ENCODE results near the gene IDUA.
A peak's percentile ranks its signal among the peaks of the same experiment; 100 is the strongest.
"Not testable (repeated sequence)": the region's sequence is repeated elsewhere in the genome, so short reads cannot be mapped to it uniquely, and the experiment has no call there.

Gene IDUA

DNA sequence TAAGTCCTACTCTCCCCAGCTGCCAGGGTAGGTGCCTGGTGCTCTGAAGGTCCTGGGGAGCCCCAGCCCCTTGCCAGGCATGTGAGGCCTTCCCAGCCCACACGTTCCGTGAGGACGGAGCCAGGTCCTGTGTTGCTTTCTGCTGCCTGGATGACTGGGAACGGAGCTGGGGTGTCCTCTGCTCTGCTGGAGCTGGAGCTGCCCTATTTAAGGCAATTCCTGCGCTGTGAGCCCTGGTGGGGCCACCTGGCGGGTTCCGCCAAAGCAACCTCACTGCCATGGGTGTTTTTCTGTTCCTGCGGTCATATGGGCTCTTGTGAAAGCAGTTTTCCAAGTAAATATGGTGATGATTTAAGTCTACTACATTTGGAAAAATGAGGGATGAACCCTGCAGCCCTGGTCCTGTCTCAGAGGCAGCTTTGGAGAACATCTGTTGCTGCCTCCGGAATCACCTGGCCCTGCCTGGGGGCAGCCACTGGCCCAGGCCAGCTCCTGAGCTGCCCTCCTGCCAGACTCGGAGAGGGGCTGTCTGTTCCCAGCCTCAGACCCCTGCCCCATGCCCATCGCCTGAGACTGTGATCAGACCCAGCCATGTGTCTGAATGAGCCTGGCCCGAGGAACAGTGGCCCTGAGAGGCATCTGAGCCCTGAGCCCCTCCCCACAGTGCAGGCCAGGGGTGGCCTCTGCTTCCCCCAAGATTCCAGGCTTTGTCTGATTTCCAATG, 57.8 kb downstream of the IDUA start:
- peaks cover 0 to 5% of the 10 kb centered on the region in 2 donors for H3K9me3 Mint-ChIP-seq
- peaks cover 2 to 14% of the 10 kb centered on the region in 2 donors for H3K36me3 Mint-ChIP-seq
- peaks cover 20 to 24% of the 10 kb centered on the region in 2 donors for H3K4me1 Mint-ChIP-seq
- H3K27me3 Mint-ChIP-seq, result peaks cover 51 to 80% of the 10 kb centered on the region in 2 donors
- ATAC-seq (replicated peaks) (no peak), DNase-seq (no peak)
- H3K27ac Mint-ChIP-seq, result no peak overlapping the region
- no peak overlapping the region for H3K4me3 Mint-ChIP-seq

DNA sequence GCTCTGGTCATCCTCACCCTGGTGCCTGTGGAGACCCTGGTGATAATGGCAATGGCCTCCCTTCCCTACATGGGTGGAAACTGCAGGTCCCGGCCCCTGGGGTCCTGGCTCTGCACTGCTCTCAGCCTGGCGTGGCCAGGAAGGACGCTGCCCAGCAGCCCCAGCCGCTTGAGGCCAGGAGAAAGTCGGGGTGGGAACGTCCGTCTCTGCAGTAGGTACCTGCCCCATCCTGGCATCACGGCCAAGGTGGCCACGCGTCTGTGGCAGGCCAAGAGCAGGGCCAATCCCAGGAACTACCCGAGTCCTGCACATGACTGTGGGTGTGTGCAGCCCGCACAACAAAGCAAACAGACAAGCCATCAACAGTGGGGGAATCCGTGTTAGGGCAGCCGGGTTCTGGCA, 58.4 kb downstream of the IDUA start:
- Mint-ChIP-seq H3K27me3 (peaks cover 48 to 82% of the 10 kb centered on the region in 2 donors), H3K9me3 (peaks cover 0 to 5% of the 10 kb centered on the region in 2 donors)

DNA sequence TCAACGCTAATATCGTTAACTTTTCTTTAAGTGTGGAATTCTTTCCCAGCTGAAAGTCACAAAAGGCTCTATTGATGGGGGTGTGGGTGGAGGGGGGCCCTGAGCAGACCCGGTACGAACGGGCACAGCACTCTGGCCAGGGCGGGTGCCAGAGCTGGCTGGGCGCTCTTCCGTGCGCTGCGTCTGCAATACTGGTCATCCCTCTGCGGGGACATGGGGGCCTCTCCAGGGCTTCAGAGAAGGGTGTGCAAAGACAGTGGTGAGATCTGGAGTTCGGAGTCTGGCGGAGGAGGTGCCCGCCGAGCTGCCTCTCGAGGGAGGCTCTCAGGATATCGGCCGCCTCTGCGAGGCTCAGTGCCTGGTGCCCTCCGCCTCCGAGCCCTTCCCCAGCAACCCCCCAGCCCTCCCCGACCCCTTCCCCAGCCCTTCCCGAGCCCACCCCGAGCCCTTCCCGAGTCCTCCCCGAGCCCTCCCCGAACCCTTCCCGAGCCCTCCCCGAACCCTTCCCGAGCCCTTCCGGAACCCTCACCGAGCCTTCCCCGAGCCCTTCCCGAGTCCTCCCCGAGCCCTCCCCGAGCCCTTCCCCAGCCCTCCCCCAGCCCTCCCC, 58.9 kb downstream of the IDUA start:
- ATAC-seq (replicated peaks) (no peak), DNase-seq (no peak)
- H3K9me3 Mint-ChIP-seq, result peaks cover 0 to 5% of the 10 kb centered on the region in 2 donors
- no peak overlapping the region for H3K27ac Mint-ChIP-seq
- peaks cover 46 to 79% of the 10 kb centered on the region in 2 donors for H3K27me3 Mint-ChIP-seq
- H3K4me1 Mint-ChIP-seq, result peaks cover 20 to 24% of the 10 kb centered on the region in 2 donors
- H3K36me3 Mint-ChIP-seq, result peaks cover 2 to 14% of the 10 kb centered on the region in 2 donors
- peak overlapping the region in 1 of 2 donors; percentile 14 for H3K4me3 Mint-ChIP-seq

More for the DNA sequence above, 58.4 kb downstream of the IDUA start:
- DNase-seq (no peak), ATAC-seq (replicated peaks) (no peak)
- Mint-ChIP-seq H3K4me1 (peaks cover 20 to 24% of the 10 kb centered on the region in 2 donors), H3K27ac (no peak overlapping the region), H3K4me3 (no peak overlapping the region), H3K36me3 (peaks cover 2 to 14% of the 10 kb centered on the region in 2 donors)

DNA sequence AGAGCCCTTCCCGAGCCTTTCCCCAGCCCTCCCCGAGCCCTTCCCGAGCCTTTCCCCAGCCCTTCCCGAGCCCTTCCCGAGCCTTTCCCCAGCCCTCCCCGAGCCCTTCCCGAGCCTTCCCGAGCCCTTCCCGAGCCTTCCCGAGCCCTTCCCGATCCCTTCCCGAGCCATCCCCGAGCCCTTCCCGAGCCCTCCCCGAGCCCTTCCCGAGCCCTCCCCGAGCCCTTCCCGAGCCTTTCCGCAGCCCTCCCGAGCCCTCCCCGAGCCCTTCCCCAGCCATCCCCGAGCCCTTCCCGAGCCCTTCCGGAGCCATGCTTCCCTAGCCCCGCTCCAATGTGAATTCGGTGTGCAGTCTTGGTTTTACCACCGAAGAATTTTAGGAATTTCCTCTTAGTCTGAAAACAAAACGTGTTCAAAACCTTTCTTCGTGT, 59.8 kb downstream of the IDUA start:
- H3K36me3 Mint-ChIP-seq, result peaks cover 2 to 18% of the 10 kb centered on the region in 2 donors
- H3K27me3 Mint-ChIP-seq, result peaks cover 44 to 78% of the 10 kb centered on the region in 2 donors
- not testable (repeated sequence) for DNase-seq; ATAC-seq (replicated peaks); H3K9me3 Mint-ChIP-seq
- H3K27ac Mint-ChIP-seq, result peak overlapping the region; percentile 74
- H3K4me3 Mint-ChIP-seq, result peak overlapping the region in 1 of 2 donors; percentile 64
- H3K4me1 Mint-ChIP-seq, result peaks cover 20 to 24% of the 10 kb centered on the region in 2 donors

DNA sequence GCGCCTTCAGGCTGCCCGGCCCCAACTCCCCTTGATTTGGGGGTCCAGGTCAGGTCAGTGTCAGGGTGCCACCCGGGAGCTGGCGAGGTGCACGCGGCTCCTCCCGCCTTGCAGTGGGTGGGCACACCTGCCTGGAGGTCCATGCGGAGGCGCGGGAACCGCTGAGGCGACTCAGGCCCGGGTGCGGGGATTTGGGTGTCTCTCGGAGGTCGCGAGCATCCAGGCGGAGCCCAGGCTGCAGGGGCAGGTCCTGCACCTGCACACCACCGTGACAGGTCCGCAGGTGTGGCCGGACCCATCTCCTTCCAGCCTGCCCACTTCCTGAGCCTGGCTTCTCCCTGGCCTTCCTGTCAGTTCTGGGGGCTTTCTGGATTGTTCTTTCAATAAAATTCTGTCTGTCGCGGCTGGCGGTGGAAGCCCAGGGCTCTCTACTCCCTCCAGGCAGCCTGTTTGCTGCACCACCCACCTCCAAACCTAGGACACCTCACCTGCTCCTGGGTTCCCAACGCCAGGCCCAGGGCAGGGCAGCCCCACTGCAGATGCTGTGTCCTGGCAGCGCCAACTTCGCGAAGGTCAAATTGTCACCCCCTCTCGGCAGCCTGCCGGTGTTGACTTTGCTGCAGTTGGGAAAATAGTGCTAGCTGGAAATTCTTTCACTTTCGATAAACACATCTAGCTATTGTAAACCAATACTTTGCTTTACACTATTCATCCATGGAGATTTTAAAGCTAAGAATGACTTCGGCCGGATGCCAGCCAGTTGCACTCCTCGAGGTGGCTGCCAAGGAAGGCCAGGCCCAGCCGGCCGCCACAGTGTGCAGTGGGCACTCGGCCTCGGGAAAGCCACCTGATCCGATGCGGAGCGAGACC, 60.5 kb downstream of the IDUA start:
- ATAC-seq (replicated peaks) (no peak), DNase-seq (no peak)
- H3K36me3 Mint-ChIP-seq, result peaks cover 7 to 22% of the 10 kb centered on the region in 2 donors
- peak overlapping the region; percentile 31 for H3K27ac Mint-ChIP-seq
- peaks cover 43 to 75% of the 10 kb centered on the region in 2 donors for H3K27me3 Mint-ChIP-seq
- H3K4me1 Mint-ChIP-seq, result peaks cover 20 to 24% of the 10 kb centered on the region in 2 donors
- H3K9me3 Mint-ChIP-seq, result peaks cover 0 to 10% of the 10 kb centered on the region in 2 donors
- no peak overlapping the region for H3K4me3 Mint-ChIP-seq

DNA sequence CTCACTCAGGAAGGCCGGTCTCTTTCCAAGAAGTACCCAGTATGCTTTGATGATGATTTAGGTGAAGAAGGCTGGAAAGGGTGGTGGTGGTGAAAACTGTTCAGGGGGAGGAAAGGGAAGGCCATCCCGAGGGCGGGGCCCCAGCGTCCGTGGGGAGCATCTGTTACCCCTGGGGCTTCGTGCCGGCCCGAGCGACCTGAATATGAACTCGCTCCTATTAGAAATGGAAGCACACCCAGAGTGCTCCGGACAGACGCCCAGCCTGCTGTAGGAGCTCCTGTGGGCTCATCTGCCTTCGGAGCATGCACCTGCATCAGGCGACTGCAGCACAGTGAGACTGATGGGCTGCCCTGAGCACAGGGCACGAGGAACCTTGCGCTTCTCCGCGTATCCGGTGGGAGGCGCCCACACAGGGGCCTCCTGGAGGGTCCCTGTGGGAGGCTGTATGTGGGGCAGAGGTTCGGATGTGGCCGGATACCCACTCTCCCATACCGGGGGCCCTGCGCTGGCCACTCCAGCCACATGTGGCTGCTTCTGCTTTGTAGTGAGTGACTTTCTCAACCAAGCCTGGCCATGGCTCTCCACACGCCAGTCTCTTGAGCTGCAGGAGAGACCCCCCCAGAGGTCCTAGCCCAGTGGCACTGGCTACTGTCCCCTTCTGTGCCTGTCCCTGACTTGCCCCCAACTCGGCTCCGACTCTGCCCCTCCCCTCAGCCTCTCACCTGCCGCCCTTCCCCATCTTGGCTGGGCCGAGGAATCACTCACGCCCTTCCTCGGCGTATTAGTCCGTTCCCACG, 61.3 kb downstream of the IDUA start:
- peak overlapping the region in 1 of 2 donors; percentile 2 for H3K4me3 Mint-ChIP-seq
- peaks cover 7 to 20% of the 10 kb centered on the region in 2 donors for H3K36me3 Mint-ChIP-seq
- H3K9me3 Mint-ChIP-seq, result peaks cover 0 to 10% of the 10 kb centered on the region in 2 donors
- H3K4me1 Mint-ChIP-seq, result peaks cover 18 to 24% of the 10 kb centered on the region in 2 donors
- no peak for DNase-seq
- H3K27me3 Mint-ChIP-seq, result peaks cover 45 to 71% of the 10 kb centered on the region in 2 donors
- ATAC-seq (replicated peaks), result no peak
- H3K27ac Mint-ChIP-seq, result no peak overlapping the region

DNA sequence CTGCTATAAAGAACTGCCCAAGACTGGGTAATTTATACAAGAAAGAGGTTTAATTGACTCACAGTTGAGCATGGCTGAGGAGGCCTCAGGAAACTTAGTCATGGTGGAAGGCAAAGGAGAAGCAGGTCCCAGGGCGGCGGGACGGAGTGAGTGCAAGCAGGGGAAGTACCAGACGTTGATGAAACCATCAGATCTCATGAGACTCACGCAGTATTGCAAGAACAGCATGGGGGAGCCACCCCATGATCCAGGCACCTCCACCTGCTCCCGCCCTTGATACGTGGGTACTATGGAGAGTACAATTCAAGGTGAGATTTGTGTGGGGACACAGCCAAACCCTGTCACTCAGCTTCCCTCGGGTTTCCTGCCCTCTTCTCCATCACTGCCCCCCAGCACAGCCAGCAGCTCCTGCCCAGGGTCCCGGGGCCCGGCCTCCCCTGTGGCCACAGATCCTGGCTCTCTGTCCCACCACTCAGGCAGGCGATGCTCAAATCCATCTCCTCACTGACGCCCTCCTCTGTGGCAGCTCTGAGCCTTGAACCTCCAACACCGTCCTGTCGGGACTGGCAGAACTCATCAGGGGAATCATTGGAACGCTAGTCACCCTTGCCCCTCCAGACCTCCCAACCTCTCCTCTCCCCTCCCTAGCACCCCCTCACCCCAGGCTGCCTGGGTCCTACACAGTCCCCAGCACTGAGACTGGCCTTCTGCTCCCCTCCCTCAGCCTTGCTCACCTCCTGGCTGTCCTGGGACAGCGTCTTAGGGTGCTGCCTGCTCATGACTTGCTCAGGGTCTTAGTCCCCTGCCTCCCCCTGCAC, 62.1 kb downstream of the IDUA start:
- Mint-ChIP-seq H3K27ac (peak overlapping the region; percentile 57), H3K9me3 (peaks cover 0 to 10% of the 10 kb centered on the region in 2 donors), H3K36me3 (peaks cover 7 to 19% of the 10 kb centered on the region in 2 donors), H3K27me3 (peaks cover 42 to 65% of the 10 kb centered on the region in 2 donors), H3K4me1 (peaks cover 16 to 24% of the 10 kb centered on the region in 2 donors), H3K4me3 (peak overlapping the region in 1 of 2 donors; percentile 2)
- peak; percentile 40 for DNase-seq
- peak; percentile 81 to 84 for ATAC-seq (replicated peaks)

DNA sequence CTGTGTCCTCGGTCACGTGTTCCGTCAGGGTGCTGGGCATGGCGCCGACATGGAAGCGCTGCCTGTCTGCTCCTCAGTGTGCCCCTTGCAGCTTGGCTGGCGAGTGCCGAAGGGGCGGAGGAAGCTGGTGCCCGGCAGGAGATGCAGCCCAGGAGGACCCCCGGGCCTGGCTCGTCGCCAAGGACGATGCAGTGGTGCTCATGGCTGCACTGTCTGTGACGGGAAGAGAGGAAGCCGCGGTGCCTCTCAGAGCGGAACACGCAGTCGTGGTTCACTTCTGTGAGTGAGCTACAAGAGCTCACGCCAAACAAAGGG, 62.7 kb downstream of the IDUA start:
- Mint-ChIP-seq H3K4me3 (no peak overlapping the region), H3K9me3 (peaks cover 0 to 10% of the 10 kb centered on the region in 2 donors), H3K27me3 (peaks cover 42 to 59% of the 10 kb centered on the region in 2 donors), H3K4me1 (peaks cover 16 to 24% of the 10 kb centered on the region in 2 donors), H3K27ac (peak overlapping the region; percentile 57), H3K36me3 (peaks cover 7 to 19% of the 10 kb centered on the region in 2 donors)
- ATAC-seq (replicated peaks) (no peak), DNase-seq (no peak)

DNA sequence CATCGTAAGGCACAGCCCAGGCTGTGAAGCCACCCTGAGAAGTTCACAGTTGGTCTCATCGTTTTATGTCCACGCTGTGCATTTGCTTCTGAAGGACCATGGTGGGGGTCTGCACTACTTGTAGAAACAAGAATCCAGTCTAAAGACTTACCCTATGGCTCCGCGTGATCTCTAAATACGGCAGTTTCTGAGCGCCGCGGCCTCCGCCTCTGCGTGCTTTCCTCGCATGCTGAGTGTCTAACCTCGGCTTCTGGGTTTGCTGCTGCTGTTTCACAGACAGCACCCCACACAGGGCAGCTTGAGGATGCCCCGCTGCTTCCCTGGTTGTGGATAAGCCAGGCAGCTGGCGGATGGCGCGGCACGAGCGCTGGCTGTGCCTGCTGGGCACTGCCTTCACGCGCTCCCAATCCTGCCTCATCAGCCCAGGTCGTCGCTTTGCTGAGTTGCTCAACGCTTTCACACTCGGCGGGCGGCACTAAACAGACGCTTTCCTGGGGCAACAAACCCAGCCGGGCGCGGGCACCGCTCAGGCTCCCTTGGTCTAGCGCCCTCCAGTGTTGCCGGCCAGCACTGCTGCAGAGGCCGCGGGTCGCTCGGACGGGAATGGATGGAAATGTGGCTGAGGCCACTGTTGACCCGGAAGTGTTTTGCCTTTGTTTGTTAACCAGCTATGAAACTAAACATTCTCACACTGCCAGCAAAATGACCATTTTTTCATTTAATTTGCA, 63.8 kb downstream of the IDUA start:
- peaks cover 17 to 25% of the 10 kb centered on the region in 2 donors for H3K4me1 Mint-ChIP-seq
- DNase-seq, result no peak
- peaks cover 7 to 19% of the 10 kb centered on the region in 2 donors for H3K36me3 Mint-ChIP-seq
- peaks cover 32 to 49% of the 10 kb centered on the region in 2 donors for H3K27me3 Mint-ChIP-seq
- ATAC-seq (replicated peaks), result no peak
- H3K27ac Mint-ChIP-seq, result no peak overlapping the region
- H3K9me3 Mint-ChIP-seq, result peaks cover 0 to 10% of the 10 kb centered on the region in 2 donors
- H3K4me3 Mint-ChIP-seq, result no peak overlapping the region

DNA sequence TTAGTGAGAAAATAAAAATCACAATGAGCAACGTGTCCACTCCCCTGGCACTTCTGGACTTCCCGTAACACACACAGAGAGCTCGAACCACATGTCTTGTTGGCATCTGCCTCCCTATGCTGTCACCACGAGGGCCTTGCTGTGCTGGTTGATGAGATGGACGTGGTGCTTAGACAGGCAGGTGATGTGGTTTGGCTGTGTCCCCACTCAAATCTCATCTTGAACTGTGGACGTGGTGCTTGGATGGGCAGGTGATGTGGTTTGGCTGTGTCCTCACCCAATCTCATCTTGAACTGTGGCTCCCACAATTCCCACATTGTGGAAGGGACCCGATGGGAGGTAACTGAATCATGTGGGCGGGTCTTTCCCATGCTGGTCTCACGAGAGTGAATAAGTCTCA, 64.6 kb downstream of the IDUA start:
- peaks cover 0 to 10% of the 10 kb centered on the region in 2 donors for H3K9me3 Mint-ChIP-seq
- DNase-seq (no peak), ATAC-seq (replicated peaks) (no peak)
- H3K36me3 Mint-ChIP-seq, result peaks cover 7 to 19% of the 10 kb centered on the region in 2 donors
- H3K4me3 Mint-ChIP-seq, result no peak overlapping the region
- no peak overlapping the region for H3K27ac Mint-ChIP-seq
- peaks cover 30 to 46% of the 10 kb centered on the region in 2 donors for H3K27me3 Mint-ChIP-seq
- peaks cover 23 to 33% of the 10 kb centered on the region in 2 donors for H3K4me1 Mint-ChIP-seq

DNA sequence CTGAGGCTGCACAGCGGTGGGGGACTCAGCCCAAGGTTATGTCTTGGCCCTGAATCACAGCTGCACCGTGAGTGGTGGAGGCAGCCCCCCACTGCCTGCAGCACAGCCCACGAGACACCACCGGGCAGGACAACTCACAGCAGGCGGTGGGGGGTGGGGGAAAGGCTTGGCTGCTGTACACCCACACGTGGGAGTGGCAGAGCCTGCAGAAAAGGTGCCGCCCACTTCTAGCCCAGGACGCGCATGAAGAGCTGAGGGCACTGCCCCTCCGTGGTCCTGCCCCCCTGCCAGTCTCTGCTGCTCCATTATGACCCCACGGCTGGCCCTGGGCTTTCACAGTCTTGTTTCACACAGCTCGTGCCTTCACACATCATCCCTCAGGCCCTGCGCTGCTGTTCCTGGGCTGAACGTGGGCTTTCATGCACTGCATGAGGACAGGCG, 65.4 kb downstream of the IDUA start:
- H3K36me3 Mint-ChIP-seq, result peaks cover 5 to 15% of the 10 kb centered on the region in 2 donors
- H3K27ac Mint-ChIP-seq, result no peak overlapping the region
- H3K9me3 Mint-ChIP-seq, result peaks cover 0 to 8% of the 10 kb centered on the region in 2 donors
- peaks cover 20 to 28% of the 10 kb centered on the region in 2 donors for H3K4me1 Mint-ChIP-seq
- no peak for DNase-seq
- peaks cover 25 to 39% of the 10 kb centered on the region in 2 donors for H3K27me3 Mint-ChIP-seq
- no peak overlapping the region for H3K4me3 Mint-ChIP-seq
- ATAC-seq (replicated peaks), result no peak

DNA sequence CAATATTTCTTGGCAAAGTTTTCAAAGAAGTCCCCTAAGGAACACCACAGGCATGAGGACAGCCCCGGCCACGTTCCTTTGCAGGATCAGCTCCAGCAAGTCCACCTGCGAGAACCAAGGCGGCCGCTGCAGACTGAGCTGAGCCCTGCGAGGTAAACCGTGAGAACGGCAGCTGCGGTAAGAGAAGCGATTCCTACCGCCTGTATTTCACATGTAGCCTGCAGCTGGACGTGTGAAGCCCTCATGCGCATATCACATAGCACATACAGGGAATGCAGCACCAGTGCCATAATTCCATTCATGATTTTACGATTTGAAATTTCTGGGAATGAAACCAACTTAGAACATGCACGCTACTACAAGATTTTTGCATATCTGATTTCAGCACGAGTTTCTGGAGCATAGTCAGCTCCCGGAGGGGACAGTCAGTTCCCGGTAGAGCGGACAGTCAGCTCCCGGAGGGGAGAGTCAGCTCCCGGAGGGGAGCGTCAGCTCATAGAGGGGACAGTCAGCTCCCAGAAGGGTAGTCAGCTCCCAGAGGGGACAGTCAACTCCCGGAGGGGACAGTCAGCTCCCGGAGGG, 66.3 kb downstream of the IDUA start:
- Mint-ChIP-seq H3K36me3 (peaks cover 5 to 15% of the 10 kb centered on the region in 2 donors), H3K4me1 (peaks cover 16 to 21% of the 10 kb centered on the region in 2 donors), H3K27ac (no peak overlapping the region), H3K9me3 (peaks cover 0 to 8% of the 10 kb centered on the region in 2 donors), H3K4me3 (no peak overlapping the region), H3K27me3 (peaks cover 17 to 29% of the 10 kb centered on the region in 2 donors)
- ATAC-seq (replicated peaks) (no peak), DNase-seq (no peak)
